ENCODE results near the gene PTPRA. TPM values are rescaled to one million over a fixed set of nuclear protein-coding genes. Genes with fewer than 3 reads are reported as not detected.
A peak's percentile ranks its signal among the peaks of the same experiment; 100 is the strongest.

Gene PTPRA
- total and polyA plus RNA-seq, 10 of the 15 experiments (the other 5 are each of a cell fraction or from before 2014, with no cell fraction given), result 3.9 to 62.1 (median 34.6) TPM

- TF ChIP-seq ZNF592 (IDR thresholded peaks at IDR 0.05) (no peak), TCF12 (IDR thresholded peaks at IDR 0.05; ENCODE audit: low read depth, low read length) (0 out of 2 replicates have a peak, but pooled peaks have one; percentile 15), KDM1A (IDR thresholded peaks at IDR 0.05; ENCODE audit: borderline replicate concordance) (no peak), PAX8 (IDR thresholded peaks at IDR 0.05) (no peak)
- TF ChIP-seq, protein P1, sequence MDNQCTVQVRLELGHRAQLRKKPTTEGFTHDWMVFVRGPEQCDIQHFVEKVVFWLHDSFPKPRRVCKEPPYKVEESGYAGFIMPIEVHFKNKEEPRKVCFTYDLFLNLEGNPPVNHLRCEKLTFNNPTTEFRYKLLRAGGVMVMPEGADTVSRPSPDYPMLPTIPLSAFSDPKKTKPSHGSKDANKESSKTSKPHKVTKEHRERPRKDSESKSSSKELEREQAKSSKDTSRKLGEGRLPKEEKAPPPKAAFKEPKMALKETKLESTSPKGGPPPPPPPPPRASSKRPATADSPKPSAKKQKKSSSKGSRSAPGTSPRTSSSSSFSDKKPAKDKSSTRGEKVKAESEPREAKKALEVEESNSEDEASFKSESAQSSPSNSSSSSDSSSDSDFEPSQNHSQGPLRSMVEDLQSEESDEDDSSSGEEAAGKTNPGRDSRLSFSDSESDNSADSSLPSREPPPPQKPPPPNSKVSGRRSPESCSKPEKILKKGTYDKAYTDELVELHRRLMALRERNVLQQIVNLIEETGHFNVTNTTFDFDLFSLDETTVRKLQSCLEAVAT (IDR thresholded peaks at IDR 0.05), result 0 out of 2 replicates have a peak, but pooled peaks have one; percentile 13
These were observed 1.2 kb downstream of the PTPRA start (continued) for GRCh38 chr20:2874456-2874855.

- whole genome bisulfite sequencing (ENCODE audit: insufficient coverage, insufficient replicate concordance, low lambda C conversion rate, missing lambda C conversion rate), result 88% methylated on average over 5 of the region's 5 CpGs
- RAD21 ChIA-PET (ENCODE audit: unreplicated experiment), result interaction anchor here (0.7 to 2.6 kb wide), 2 partner anchors 25 to 178 kb away, joined by 3 to 10 read pairs; no protein-coding TSS in a partner anchor
- Histone ChIP-seq H4K20me1 (ENCODE audit: control insufficient read depth, insufficient read depth) (no peaks in the 10 kb centered on the region), H3K9ac (ENCODE audit: control insufficient read depth, insufficient read depth, low read length) (no peak overlapping the region), H3K4me1 (ENCODE audit: control insufficient read depth, insufficient read depth, low read length) (peaks cover 11% of the 10 kb centered on the region), H3K36me3 (ENCODE audit: control insufficient read depth in 2 of 2, insufficient read depth in 2 of 2, low read length in 1 of 2) (no peaks in the 10 kb centered on the region), H2AFZ (ENCODE audit: control insufficient read depth, low read depth, low read length) (no peak overlapping the region), H3K27ac (ENCODE audit: control insufficient read depth, insufficient read depth) (no peak overlapping the region), H3K9me3 (replicated peaks; ENCODE audit: control insufficient read depth, insufficient read depth, low read length) (no peaks in the 10 kb centered on the region), H3K27me3 (replicated peaks in 1 of 2; ENCODE audit: control insufficient read depth in 2 of 2, insufficient read depth in 2 of 2, low read length in 1 of 2) (no peaks in the 10 kb centered on the region), H3K79me2 (ENCODE audit: control insufficient read depth, insufficient read depth, low read length) (peaks cover 51% of the 10 kb centered on the region), H3K4me2 (ENCODE audit: control insufficient read depth, insufficient read depth) (peak overlapping the region; percentile 26), H3K4me3 (peak overlapping the region; percentile 99)
- DNase-seq (ENCODE audit: low read depth, low spot score), result no peak
- in situ Hi-C loops (cut with MboI) (no loop called here), intact Hi-C loops (cut with micrococcal nuclease; ENCODE audit: unreplicated experiment) (no loop called here)
- TF ChIP-seq ZNF384 (IDR thresholded peaks at IDR 0.05; ENCODE audit: borderline replicate concordance, low read depth, low read length), result no peak
- no peak for TF ChIP-seq NFYB (IDR thresholded peaks at IDR 0.05; ENCODE audit: insufficient read depth, low read depth, low read length)
- no peak for TF ChIP-seq SMC3 (IDR thresholded peaks at IDR 0.05; ENCODE audit: borderline replicate concordance, low read length)
- no peak for TF ChIP-seq SRF (IDR thresholded peaks at IDR 0.05; ENCODE audit: low read depth in 2 of 2, low read length in 2 of 2)
- TF ChIP-seq MYB (IDR thresholded peaks at IDR 0.05; ENCODE audit: borderline replicate concordance, low read depth, low read length), result no peak
- no peak for TF ChIP-seq BCLAF1 (IDR thresholded peaks at IDR 0.05)
- TF ChIP-seq, protein P2, sequence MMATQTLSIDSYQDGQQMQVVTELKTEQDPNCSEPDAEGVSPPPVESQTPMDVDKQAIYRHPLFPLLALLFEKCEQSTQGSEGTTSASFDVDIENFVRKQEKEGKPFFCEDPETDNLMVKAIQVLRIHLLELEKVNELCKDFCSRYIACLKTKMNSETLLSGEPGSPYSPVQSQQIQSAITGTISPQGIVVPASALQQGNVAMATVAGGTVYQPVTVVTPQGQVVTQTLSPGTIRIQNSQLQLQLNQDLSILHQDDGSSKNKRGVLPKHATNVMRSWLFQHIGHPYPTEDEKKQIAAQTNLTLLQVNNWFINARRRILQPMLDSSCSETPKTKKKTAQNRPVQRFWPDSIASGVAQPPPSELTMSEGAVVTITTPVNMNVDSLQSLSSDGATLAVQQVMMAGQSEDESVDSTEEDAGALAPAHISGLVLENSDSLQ (IDR thresholded peaks at IDR 0.05), result no peak
- CTCF ChIA-PET, result interaction anchor here (1.0 to 1.5 kb wide), 4 partner anchors 14 to 125 kb away, joined by 3 to 6 read pairs (median 3); no protein-coding TSS in a partner anchor
- SMC1A ChIA-PET (ENCODE audit: uncharacterized antibody, unreplicated experiment), result interaction anchor here (1.3 to 1.8 kb wide), 2 partner anchors 12 to 125 kb away, joined by 4 to 7 read pairs; no protein-coding TSS in a partner anchor
- POLR2A ChIA-PET, result interaction anchor here (0.5 to 1.0 kb wide), 2 partner anchors 26 to 208 kb away, joined by 4 to 9 read pairs; no protein-coding TSS in a partner anchor
- ATAC-seq, result no peak
- BruUV-seq (replicated peaks), result no TSS peak
- no peak for FAIRE-seq
These were observed 2.5 kb downstream of the PTPRA start for GRCh38 chr20:2875690-2876203.
